ENCODE measurements around the gene RTEL1. TPM values are rescaled to one million over a fixed set of nuclear protein-coding genes. Genes with fewer than 3 reads are reported as not detected.

Gene RTEL1
- polyA plus RNA-seq, 1 donor from 2014 or later = 29.2 TPM

- no peak for TF ChIP-seq CTCF (IDR thresholded peaks at IDR 0.05; ENCODE audit: poor library complexity, severe bottlenecking)
Observed at GRCh38 chr20:63738687-63739129, 80.6 kb downstream of the RTEL1 start (continued).

- Histone ChIP-seq H3K9me3 (ENCODE audit: low read length) (no peaks in the 10 kb centered on the region), H3K79me2 (replicated peaks; ENCODE audit: insufficient read depth, low read length) (no peaks in the 10 kb centered on the region), H4K20me1 (ENCODE audit: insufficient read depth) (no peaks in the 10 kb centered on the region), H3K27ac (ENCODE audit: low read length) (peak within 1 kb of the TSS; percentile 47), H3K4me2 (ENCODE audit: low read length) (peak within 1 kb of the TSS; percentile 70), H3K36me3 (ENCODE audit: insufficient read depth, low read length) (no peaks in the 10 kb centered on the region), H3K27me3 (ENCODE audit: insufficient read depth, low read depth, low read length) (no peaks in the 10 kb centered on the region), H3K4me3 (ENCODE audit: low read length) (peak within 1 kb of the TSS; percentile 84), H3K9me2 (ENCODE audit: insufficient read depth, low read length) (no peaks in the 10 kb centered on the region), H2AFZ (ENCODE audit: low read depth, low read length) (no peak within 1 kb of the TSS), H3K9ac (ENCODE audit: low read length) (peak within 1 kb of the TSS; percentile 76), H3F3A (ENCODE audit: insufficient read depth, low read length, poor library complexity, severe bottlenecking) (no peaks in the 10 kb centered on the region)
- TF ChIP-seq RAD21 (conservative IDR thresholded peaks at IDR 0.05) = no peak
- no peak for TF ChIP-seq EP300 (conservative IDR thresholded peaks at IDR 0.05; ENCODE audit: poor library complexity, severe bottlenecking)
- no peak for TF ChIP-seq REST (IDR thresholded peaks at IDR 0.05; ENCODE audit: borderline replicate concordance)
- TF ChIP-seq TAF1 (IDR thresholded peaks at IDR 0.05; ENCODE audit: low read depth) = no peak
- TF ChIP-seq MXI1 (conservative IDR thresholded peaks at IDR 0.05; ENCODE audit: poor library complexity, severe bottlenecking) = no peak
- no peak for TF ChIP-seq POLR2AphosphoS5 (IDR thresholded peaks at IDR 0.05)
- no peak for TF ChIP-seq EZH2 (IDR thresholded peaks at IDR 0.05; ENCODE audit: borderline replicate concordance, insufficient read depth, low read length, poor library complexity, severe bottlenecking)
- TF ChIP-seq CTCF (IDR thresholded peaks at IDR 0.05; ENCODE audit: poor library complexity, severe bottlenecking) = no peak
- no peak for TF ChIP-seq SMC3 (conservative IDR thresholded peaks at IDR 0.05; ENCODE audit: poor library complexity)
Observed at GRCh38 chr20:63739130-63740069, 81.3 kb downstream of the RTEL1 start, which contains the start of gene SLC2A4RG. Gene SLC2A4RG (plus strand): TSS chr20:63739776. CDS start chr20:63739913, 137 bp downstream.
